OCI-LY3 (cell line): Measurements from ENCODE around the gene SETBP1.

ENCODE experiments used
- H2AFZ ChIP-seq: fragments of 200-600, 300-600 bp; shearing (Covaris generic); 2 replicates; pipeline ENCODE4 v1.6.0; 2014; ENCODE audit warnings: antibody characterized with exemption, low read depth, low read length
- H3K27ac ChIP-seq: fragments of 200-600, 300-600 bp; sonication (generic); 2 replicates; pipeline ENCODE4 v1.5.1; 2014; ENCODE audit warnings: mild to moderate bottlenecking, low read length, moderate library complexity, mixed read lengths
- H3K27me3 ChIP-seq: fragments of 200-600, 300-600 bp; sonication (generic); 2 replicates; pipeline ENCODE4 v1.6.1; 2014; ENCODE audit warnings: low read depth, low read length, mixed read lengths
- H3K36me3 ChIP-seq: fragments of 200-600, 300-600 bp; sonication (generic); replicated peaks from 2 replicates; pipeline ENCODE3; 2014; ENCODE audit warnings: low read depth, low read length, mixed read lengths
- H3K4me1 ChIP-seq: fragments of 300-600, 200-600 bp; sonication (generic); 2 replicates; pipeline ENCODE4 v1.6.1; 2014; ENCODE audit warnings: low read length, mixed read lengths
- H3K4me2 ChIP-seq: fragments of 200-600, 300-600 bp; sonication (generic); 2 replicates; pipeline ENCODE4 v1.6.1; 2014; ENCODE audit warnings: low read length, mixed read lengths
- H3K4me3 ChIP-seq: fragments of 300-600, 200-600 bp; sonication (generic); 2 replicates; pipeline ENCODE4 v1.5.1; 2014; ENCODE audit warnings: antibody characterized with exemption, mild to moderate bottlenecking, low read length, moderate library complexity
- H3K79me2 ChIP-seq: fragments of 300-600, 200-600 bp; shearing (Covaris generic); 2 replicates; pipeline ENCODE4 v1.6.1; 2014; ENCODE audit warnings: mild to moderate bottlenecking, low read length, mixed read lengths
- H3K9ac ChIP-seq: fragments of 300-600, 200-600 bp; shearing (Covaris generic); 2 replicates; pipeline ENCODE4 v1.6.0; 2014; ENCODE audit warnings: mild to moderate bottlenecking, low read length, moderate library complexity
- H3K9me3 ChIP-seq: fragments of 200-600, 300-600 bp; shearing (Covaris generic); 2 replicates; pipeline ENCODE4 v1.6.1; 2014; ENCODE audit warnings: low read length, mixed read lengths; ENCODE audit not compliant: insufficient read depth
- H4K20me1 ChIP-seq: fragments of 200-600, 300-600 bp; sonication (generic); 2 replicates; pipeline ENCODE4 v1.6.1; 2016; ENCODE audit warnings: low read length, mixed read lengths; ENCODE audit not compliant: insufficient read depth
- EZH2phosphoT487 ChIP-seq: fragments of 200-600 bp; shearing (Covaris generic); IDR thresholded peaks from 2 replicates; pipeline ENCODE4 v1.6.1; 2018; ENCODE audit warnings: antibody characterized with exemption, mixed run types, low read depth
- TF ChIP-seq, protein P1 (sequence below): fragments of 200-600, 300-600 bp; sonication (generic); IDR thresholded peaks from 2 replicates; pipeline ENCODE4 v1.5.1; 2014; ENCODE audit warnings: antibody characterized with exemption, low read length, low read depth

The SETBP1 gene

DNA sequence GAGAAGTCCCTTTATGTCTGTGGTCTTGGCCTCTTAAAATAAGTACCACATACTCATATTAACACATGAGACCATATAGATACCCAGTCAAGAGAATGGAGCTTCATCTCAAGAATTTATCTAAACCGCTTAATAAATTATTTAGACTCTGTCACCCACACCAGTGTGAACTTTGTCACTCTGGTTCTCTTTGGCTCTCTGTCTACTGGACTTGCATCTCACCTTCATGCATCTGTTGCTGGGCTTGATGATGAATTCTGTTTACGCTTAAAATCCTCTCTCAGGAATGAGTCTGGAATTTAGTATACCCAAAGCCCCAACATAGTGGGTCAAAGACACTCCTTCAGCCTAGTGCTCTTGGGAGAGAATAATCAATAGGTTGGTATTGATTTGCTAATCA is 73.9 kb downstream of the SETBP1 start:
- Histone ChIP-seq H3K4me3 (no peak overlapping the region), H3K79me2 (peaks cover 12% of the 10 kb centered on the region), H4K20me1 (no peaks in the 10 kb centered on the region), H2AFZ (no peak overlapping the region), H3K4me2 (no peak overlapping the region), H3K27me3 (no peaks in the 10 kb centered on the region), H3K9me3 (no peaks in the 10 kb centered on the region), H3K4me1 (peaks cover 49% of the 10 kb centered on the region), H3K36me3 (peaks cover 24% of the 10 kb centered on the region), H3K9ac (no peak overlapping the region), H3K27ac (no peak overlapping the region)
- TF ChIP-seq EZH2phosphoT487 = no peak
- TF ChIP-seq, protein P1, sequence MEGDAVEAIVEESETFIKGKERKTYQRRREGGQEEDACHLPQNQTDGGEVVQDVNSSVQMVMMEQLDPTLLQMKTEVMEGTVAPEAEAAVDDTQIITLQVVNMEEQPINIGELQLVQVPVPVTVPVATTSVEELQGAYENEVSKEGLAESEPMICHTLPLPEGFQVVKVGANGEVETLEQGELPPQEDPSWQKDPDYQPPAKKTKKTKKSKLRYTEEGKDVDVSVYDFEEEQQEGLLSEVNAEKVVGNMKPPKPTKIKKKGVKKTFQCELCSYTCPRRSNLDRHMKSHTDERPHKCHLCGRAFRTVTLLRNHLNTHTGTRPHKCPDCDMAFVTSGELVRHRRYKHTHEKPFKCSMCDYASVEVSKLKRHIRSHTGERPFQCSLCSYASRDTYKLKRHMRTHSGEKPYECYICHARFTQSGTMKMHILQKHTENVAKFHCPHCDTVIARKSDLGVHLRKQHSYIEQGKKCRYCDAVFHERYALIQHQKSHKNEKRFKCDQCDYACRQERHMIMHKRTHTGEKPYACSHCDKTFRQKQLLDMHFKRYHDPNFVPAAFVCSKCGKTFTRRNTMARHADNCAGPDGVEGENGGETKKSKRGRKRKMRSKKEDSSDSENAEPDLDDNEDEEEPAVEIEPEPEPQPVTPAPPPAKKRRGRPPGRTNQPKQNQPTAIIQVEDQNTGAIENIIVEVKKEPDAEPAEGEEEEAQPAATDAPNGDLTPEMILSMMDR = no peak

DNA sequence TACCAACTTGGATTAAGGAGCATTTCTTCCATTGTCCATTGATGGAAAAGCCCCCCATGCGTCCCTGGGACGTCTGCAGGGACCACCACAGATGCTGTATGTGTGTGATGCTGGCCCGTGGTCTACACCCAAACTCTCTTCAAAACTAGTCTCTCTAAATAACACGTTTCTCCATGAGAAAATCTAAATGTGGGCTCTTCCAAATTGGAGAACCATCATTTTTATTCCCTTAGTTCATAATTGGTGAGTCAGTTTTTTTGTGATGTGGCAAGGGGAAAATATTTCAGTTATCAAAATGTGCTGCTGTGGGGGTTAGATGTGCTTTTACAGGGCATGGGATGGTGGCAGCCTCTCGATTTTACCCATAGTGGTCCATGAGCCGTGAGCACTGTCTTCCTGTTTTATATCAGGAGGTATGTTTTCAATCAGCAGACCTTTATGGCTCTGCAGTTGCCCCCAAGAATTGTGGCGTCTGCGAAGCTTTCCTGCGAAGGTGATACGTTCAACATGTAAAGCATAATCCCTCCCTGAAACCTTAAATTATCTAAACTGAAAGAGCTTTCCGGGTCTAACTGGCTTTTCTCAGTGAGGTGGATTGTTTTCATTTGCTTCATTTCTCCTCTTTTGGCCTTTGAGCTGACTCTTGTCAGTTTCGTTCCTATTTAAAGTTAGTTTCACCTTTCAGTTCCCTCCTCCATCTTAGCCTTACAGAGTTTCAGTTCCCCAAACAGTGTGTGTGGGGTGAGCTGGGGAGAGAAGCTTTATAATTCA is 78.4 kb downstream of the SETBP1 start:
- Histone ChIP-seq H3K9ac (peak overlapping the region; percentile 91), H3K27me3 (no peaks in the 10 kb centered on the region), H4K20me1 (no peaks in the 10 kb centered on the region), H3K9me3 (no peaks in the 10 kb centered on the region), H3K4me3 (peak overlapping the region; percentile 62), H3K79me2 (peaks cover 16% of the 10 kb centered on the region), H2AFZ (no peak overlapping the region), H3K4me2 (peak overlapping the region; percentile 83), H3K4me1 (peaks cover 51% of the 10 kb centered on the region), H3K36me3 (peaks cover 24% of the 10 kb centered on the region), H3K27ac (peak overlapping the region; percentile 94)
- TF ChIP-seq EZH2phosphoT487 = peak; percentile 90
- TF ChIP-seq, protein P1 = 0 out of 2 replicates have a peak, but pooled peaks have one; percentile 16

DNA sequence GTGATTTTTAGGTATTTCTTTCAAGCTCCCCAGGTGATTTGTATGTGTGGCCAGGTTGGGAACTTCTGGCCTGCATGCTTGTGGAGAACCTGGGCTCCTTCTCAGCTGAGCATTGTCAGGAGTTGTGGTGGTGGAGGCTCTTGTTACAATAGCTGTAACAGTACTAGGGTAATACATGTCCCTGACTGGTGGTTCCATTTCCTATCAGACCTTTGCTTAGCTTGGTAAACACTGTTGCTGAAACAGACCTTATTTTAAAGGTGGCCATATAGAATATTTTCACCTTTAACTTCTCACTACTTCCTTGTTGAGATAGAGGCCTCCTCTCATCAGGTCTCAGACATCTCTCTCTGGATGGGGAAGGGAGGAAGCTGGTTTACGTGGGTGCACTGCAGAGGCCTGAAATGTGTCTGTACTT is 79.2 kb downstream of the SETBP1 start:
- peak overlapping the region; percentile 72 for H3K4me2 ChIP-seq
- no peaks in the 10 kb centered on the region for H3K9me3 ChIP-seq
- no peaks in the 10 kb centered on the region for H3K27me3 ChIP-seq
- H4K20me1 ChIP-seq = no peaks in the 10 kb centered on the region
- peak overlapping the region; percentile 78 for H3K9ac ChIP-seq
- peak overlapping the region; percentile 94 for H3K27ac ChIP-seq
- H2AFZ ChIP-seq = peak overlapping the region; percentile 18
- peaks cover 51% of the 10 kb centered on the region for H3K4me1 ChIP-seq
- TF ChIP-seq, protein P1 = no peak
- TF ChIP-seq EZH2phosphoT487 = no peak
- H3K36me3 ChIP-seq = peaks cover 24% of the 10 kb centered on the region
- peak overlapping the region; percentile 32 for H3K4me3 ChIP-seq
- peaks cover 16% of the 10 kb centered on the region for H3K79me2 ChIP-seq

DNA sequence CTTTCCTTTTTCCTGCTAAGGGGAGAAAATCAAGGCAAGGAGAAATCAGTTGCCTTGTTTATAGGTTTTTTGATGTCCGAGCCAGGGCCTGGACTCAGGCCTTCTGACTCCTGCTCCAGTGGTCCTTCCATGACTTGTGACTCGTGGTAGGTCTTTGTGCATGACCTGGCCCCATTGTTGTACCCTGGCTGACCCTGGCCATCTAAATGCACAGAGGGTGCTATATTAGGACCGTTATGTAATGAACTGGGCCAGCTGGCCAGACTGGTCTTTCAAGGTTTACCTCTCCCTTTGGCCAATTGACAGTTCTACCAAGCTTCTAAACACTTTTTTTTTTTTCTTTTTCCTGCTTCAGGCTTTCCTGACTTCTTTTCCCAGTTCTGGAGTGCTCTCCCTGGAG is 81.1 kb downstream of the SETBP1 start:
- Histone ChIP-seq H3K9ac (no peak overlapping the region), H3K4me3 (no peak overlapping the region), H3K4me2 (no peak overlapping the region), H3K9me3 (no peaks in the 10 kb centered on the region), H3K27ac (no peak overlapping the region), H3K27me3 (no peaks in the 10 kb centered on the region), H2AFZ (no peak overlapping the region), H3K4me1 (peaks cover 51% of the 10 kb centered on the region), H3K36me3 (peaks cover 31% of the 10 kb centered on the region), H4K20me1 (no peaks in the 10 kb centered on the region), H3K79me2 (peaks cover 16% of the 10 kb centered on the region)
- TF ChIP-seq, protein P1 = no peak
- no peak for TF ChIP-seq EZH2phosphoT487
